Sigmoid colon (tissue), 4 donors: ENCODE measurements around the gene HMCN2.

ENCODE experiments used
- POLR2A ChIP-seq, 2 donors: fragments of 450-650 bp; IDR thresholded peaks; one replicate each; pipeline ENCODE4 v1.6.1; 2016; ENCODE audit warnings: antibody characterized with exemption in 2 of 2, mild to moderate bottlenecking in 2 of 2, moderate library complexity in 2 of 2
- POLR2AphosphoS5 ChIP-seq, 4 donors: sonication (generic); formaldehyde crosslinking; IDR thresholded peaks; one replicate each; pipeline ENCODE4 v1.6.1; 2017; ENCODE audit warnings: antibody characterized with exemption in 4 of 4
- TF ChIP-seq, protein P1 (sequence below), 4 experiments: fragments of 450-650 bp in 3 of 4; fragments of 200-600 bp in 1 of 4; IDR thresholded peaks; one replicate each; pipeline ENCODE4 v1.5.1; 2016 to 2019; ENCODE audit warnings: antibody characterized with exemption in 4 of 4, mild to moderate bottlenecking in 3 of 4, moderate library complexity in 2 of 4

DNA sequence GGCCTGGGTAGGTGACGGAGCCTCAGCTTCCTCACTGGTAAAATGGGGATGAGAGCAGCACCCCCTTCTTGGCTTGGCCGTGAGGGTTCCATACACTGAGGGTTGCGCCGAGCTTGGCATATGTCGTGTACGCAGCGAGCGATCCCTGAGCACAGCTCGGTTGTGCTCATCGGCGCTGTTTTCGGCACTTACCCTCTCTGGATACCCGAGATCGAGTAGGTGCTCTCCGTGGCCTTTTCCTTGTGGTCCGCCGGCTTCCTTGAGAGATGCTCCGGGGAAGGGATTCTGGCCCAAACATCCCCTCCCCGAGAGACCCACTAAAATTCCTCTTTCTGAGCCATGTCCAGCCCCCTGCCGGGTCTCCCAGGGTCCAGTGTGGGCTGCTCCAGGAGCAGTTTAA lies 40.0 kb upstream of the HMCN2 start:
- TF ChIP-seq, protein P1, sequence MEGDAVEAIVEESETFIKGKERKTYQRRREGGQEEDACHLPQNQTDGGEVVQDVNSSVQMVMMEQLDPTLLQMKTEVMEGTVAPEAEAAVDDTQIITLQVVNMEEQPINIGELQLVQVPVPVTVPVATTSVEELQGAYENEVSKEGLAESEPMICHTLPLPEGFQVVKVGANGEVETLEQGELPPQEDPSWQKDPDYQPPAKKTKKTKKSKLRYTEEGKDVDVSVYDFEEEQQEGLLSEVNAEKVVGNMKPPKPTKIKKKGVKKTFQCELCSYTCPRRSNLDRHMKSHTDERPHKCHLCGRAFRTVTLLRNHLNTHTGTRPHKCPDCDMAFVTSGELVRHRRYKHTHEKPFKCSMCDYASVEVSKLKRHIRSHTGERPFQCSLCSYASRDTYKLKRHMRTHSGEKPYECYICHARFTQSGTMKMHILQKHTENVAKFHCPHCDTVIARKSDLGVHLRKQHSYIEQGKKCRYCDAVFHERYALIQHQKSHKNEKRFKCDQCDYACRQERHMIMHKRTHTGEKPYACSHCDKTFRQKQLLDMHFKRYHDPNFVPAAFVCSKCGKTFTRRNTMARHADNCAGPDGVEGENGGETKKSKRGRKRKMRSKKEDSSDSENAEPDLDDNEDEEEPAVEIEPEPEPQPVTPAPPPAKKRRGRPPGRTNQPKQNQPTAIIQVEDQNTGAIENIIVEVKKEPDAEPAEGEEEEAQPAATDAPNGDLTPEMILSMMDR (IDR thresholded peaks at IDR 0.05): no peak
- TF ChIP-seq POLR2A (IDR thresholded peaks at IDR 0.05) (no peak), POLR2AphosphoS5 (IDR thresholded peaks at IDR 0.05) (no peak)
